Stimulated activated CD8-positive, alpha-beta memory T cell treated with anti-CD3 and anti-CD28 coated beads, Interleukin-12 subunit alpha, Interleukin-12 subunit beta, amount 100 ng/mL, for 24 hours (primary cell): ENCODE results near the gene PSME4.
"Not testable (repeated sequence)": the region's sequence is repeated elsewhere in the genome, so short reads cannot be mapped to it uniquely, and the experiment has no call there.

ENCODE experiments used
- DNase-seq: peaks from one replicate; pipeline ENCODE4 v3.0.0-alpha.2; 2020; ENCODE audit errors: extremely low read depth

Gene PSME4

GRCh38 chr2:53964257-53964952, 6.4 kb downstream of the PSME4 start:
- DNase-seq = no peak

GRCh38 chr2:53961478-53962216, 9.1 kb downstream of the PSME4 start:
- DNase-seq = not testable (repeated sequence)

GRCh38 chr2:53960476-53960875, 10.3 kb downstream of the PSME4 start:
- DNase-seq = no peak

- no peak for DNase-seq
These were observed 12.3 kb downstream of the PSME4 start for GRCh38 chr2:53958443-53958842.

- DNase-seq = no peak
These were observed 18.3 kb downstream of the PSME4 start for GRCh38 chr2:53952519-53952918.

- no peak for DNase-seq
These were observed 21.3 kb downstream of the PSME4 start for GRCh38 chr2:53949457-53949856.

GRCh38 chr2:53945538-53945937, 25.3 kb downstream of the PSME4 start:
- no peak for DNase-seq

- DNase-seq = no peak
These were observed 26.3 kb downstream of the PSME4 start for GRCh38 chr2:53944542-53944941.

GRCh38 chr2:53942280-53942679, 28.5 kb downstream of the PSME4 start:
- DNase-seq = no peak

- DNase-seq = no peak
These were observed 29.0 kb downstream of the PSME4 start for GRCh38 chr2:53941749-53942148.

GRCh38 chr2:53939656-53940055, 31.1 kb downstream of the PSME4 start:
- DNase-seq = no peak

GRCh38 chr2:53938904-53939303, 31.9 kb downstream of the PSME4 start:
- no peak for DNase-seq

- DNase-seq = no peak
These were observed 37.5 kb downstream of the PSME4 start for GRCh38 chr2:53933329-53933728.

GRCh38 chr2:53926321-53926720, 44.5 kb downstream of the PSME4 start:
- DNase-seq = not testable (repeated sequence)

- peak; percentile 7 for DNase-seq
These were observed 57.1 kb downstream of the PSME4 start for GRCh38 chr2:53913721-53914120.

GRCh38 chr2:53911434-53912189, 59.2 kb downstream of the PSME4 start:
- no peak for DNase-seq

- DNase-seq = no peak
These were observed 63.2 kb downstream of the PSME4 start for GRCh38 chr2:53907582-53907981.

GRCh38 chr2:53905396-53905795, 65.4 kb downstream of the PSME4 start:
- DNase-seq = no peak

GRCh38 chr2:53903011-53903410, 67.8 kb downstream of the PSME4 start:
- DNase-seq = no peak

GRCh38 chr2:53901192-53901591, 69.6 kb downstream of the PSME4 start:
- DNase-seq = no peak

- DNase-seq = no peak
These were observed 73.9 kb downstream of the PSME4 start for GRCh38 chr2:53896864-53897263.

- DNase-seq = no peak
These were observed 84.2 kb downstream of the PSME4 start for GRCh38 chr2:53886406-53887280.
